Sigmoid colon (tissue), 7 donors: ENCODE data around the gene FAM174C. TPM values are rescaled to one million over a fixed set of nuclear protein-coding genes. Genes with fewer than 3 reads are reported as not detected.

Source experiments
- DNase-seq: peaks from one replicate; pipeline ENCODE4 v3.0.0-alpha.2; 2019
- H3K27ac ChIP-seq, 4 donors: fragments of 200-600 bp; sonication (generic); one replicate each; pipeline ENCODE4 v1.5.1; 2016 to 2019; ENCODE audit warnings: mild to moderate bottlenecking in 1 of 4
- H3K27me3 ChIP-seq, 3 donors: fragments of 200-600 bp; sonication (generic); one replicate each; pipeline ENCODE4 v1.5.1; 2019; ENCODE audit warnings: mild to moderate bottlenecking in 1 of 3
- H3K36me3 ChIP-seq, 4 donors: fragments of 200-600 bp; sonication (generic); one replicate each; pipeline ENCODE4 v1.5.1; 2016 to 2019
- H3K4me1 ChIP-seq, 4 donors: fragments of 200-600 bp; sonication (generic); one replicate each; pipeline ENCODE4 v1.5.1; 2017 to 2019
- H3K4me3 ChIP-seq, 4 donors: fragments of 200-600 bp; sonication (generic); one replicate each; pipeline ENCODE4 v1.5.1; 2017 to 2019; ENCODE audit warnings: mild to moderate bottlenecking in 2 of 4, moderate library complexity in 1 of 4
- H3K9me3 ChIP-seq, 4 donors: fragments of 200-600 bp in 3 of 4; sonication (generic) in 3 of 4; one replicate each; pipeline versions ENCODE4 v1.5.1 to v1.6.1; 2013 to 2019
- EP300 ChIP-seq, 4 donors: sonication (generic); formaldehyde crosslinking; IDR thresholded peaks; one replicate each; pipeline ENCODE4 v1.6.1; 2017; ENCODE audit warnings: antibody characterized with exemption in 4 of 4
- POLR2A ChIP-seq, 2 donors: fragments of 450-650 bp; IDR thresholded peaks; one replicate each; pipeline ENCODE4 v1.6.1; 2016; ENCODE audit warnings: antibody characterized with exemption in 2 of 2, mild to moderate bottlenecking in 2 of 2, moderate library complexity in 2 of 2
- POLR2AphosphoS5 ChIP-seq, 4 donors: sonication (generic); formaldehyde crosslinking; IDR thresholded peaks; one replicate each; pipeline ENCODE4 v1.6.1; 2017; ENCODE audit warnings: antibody characterized with exemption in 4 of 4
- WGBS, 2 donors: extraction: QIAGEN DNeasy Blood & Tissue Kit; methylation state at CpG; one replicate each; pipeline ENCODE4 v1.1.7; 2013; 5-methylcytosine and 5-hydroxymethylcytosine counted together
- intact Hi-C: fragments of 100-400 bp; cut with DNase I; formaldehyde crosslinking; loops from one replicate; pipeline ENCODE4 v1.15.1; 2023
- polyA plus RNA-seq, 3 donors: library from polyadenylated mRNA; stranded (reverse); fragments of 200-250 nt; gene quantifications; one replicate each; pipeline ENCODE4 v1.2.3, GENCODE V29; 2013
- total RNA-seq, 4 donors: library from RNA; depleted of rRNA; stranded (reverse); fragments of >200 nt; gene quantifications; one replicate each; pipeline ENCODE4 v1.1.0, GENCODE V29; 2016
- TF ChIP-seq, protein P1 (sequence below), 4 experiments: fragments of 450-650 bp in 3 of 4; fragments of 200-600 bp in 1 of 4; IDR thresholded peaks; one replicate each; pipeline ENCODE4 v1.5.1; 2016 to 2019; ENCODE audit warnings: antibody characterized with exemption in 4 of 4, mild to moderate bottlenecking in 3 of 4, moderate library complexity in 2 of 4
- donor health status: healthy with polysubstance abuse.
- donor health status: Bipolar disorder and iron deficiency.
- donor health status: healthy.

The FAM174C gene
- total and polyA plus RNA-seq, 7 donors: 24.7 to 87.8 (median 37.0) TPM

GRCh38 chr19:1265615-1266128, 9.7 kb upstream of the FAM174C start:
- peak; percentile 92 for DNase-seq
- WGBS, 2 donors: 13 to 25% methylated on average over 28 of the region's 28 CpGs
- no peaks in the 10 kb centered on the region for H3K36me3 ChIP-seq
- intact Hi-C loops: loop anchor here (1.0 to 10.0 kb wide), 2 partner anchors 16 to 691 kb away; partner anchors contain the start of gene BSG
- H3K4me3 ChIP-seq: peak overlapping the region in 3 of 4 donors; percentile 48 to 63 (median 53)
- no peak for TF ChIP-seq POLR2A (IDR thresholded peaks at IDR 0.05)
- TF ChIP-seq POLR2AphosphoS5 (IDR thresholded peaks at IDR 0.05): peak in 2 of 4 donors; percentile 23 to 31
- TF ChIP-seq, protein P1, sequence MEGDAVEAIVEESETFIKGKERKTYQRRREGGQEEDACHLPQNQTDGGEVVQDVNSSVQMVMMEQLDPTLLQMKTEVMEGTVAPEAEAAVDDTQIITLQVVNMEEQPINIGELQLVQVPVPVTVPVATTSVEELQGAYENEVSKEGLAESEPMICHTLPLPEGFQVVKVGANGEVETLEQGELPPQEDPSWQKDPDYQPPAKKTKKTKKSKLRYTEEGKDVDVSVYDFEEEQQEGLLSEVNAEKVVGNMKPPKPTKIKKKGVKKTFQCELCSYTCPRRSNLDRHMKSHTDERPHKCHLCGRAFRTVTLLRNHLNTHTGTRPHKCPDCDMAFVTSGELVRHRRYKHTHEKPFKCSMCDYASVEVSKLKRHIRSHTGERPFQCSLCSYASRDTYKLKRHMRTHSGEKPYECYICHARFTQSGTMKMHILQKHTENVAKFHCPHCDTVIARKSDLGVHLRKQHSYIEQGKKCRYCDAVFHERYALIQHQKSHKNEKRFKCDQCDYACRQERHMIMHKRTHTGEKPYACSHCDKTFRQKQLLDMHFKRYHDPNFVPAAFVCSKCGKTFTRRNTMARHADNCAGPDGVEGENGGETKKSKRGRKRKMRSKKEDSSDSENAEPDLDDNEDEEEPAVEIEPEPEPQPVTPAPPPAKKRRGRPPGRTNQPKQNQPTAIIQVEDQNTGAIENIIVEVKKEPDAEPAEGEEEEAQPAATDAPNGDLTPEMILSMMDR (IDR thresholded peaks at IDR 0.05): no peak
- peak in 1 of 4 donors; percentile 7 for TF ChIP-seq EP300 (IDR thresholded peaks at IDR 0.05)
- H3K4me1 ChIP-seq: peaks cover 0 to 69% (median 66%) of the 10 kb centered on the region in 4 donors
- H3K27ac ChIP-seq: peak overlapping the region; percentile 88 to 96 (median 94)
- H3K27me3 ChIP-seq: no peaks in the 10 kb centered on the region
- H3K9me3 ChIP-seq: no peaks in the 10 kb centered on the region

DNA sequence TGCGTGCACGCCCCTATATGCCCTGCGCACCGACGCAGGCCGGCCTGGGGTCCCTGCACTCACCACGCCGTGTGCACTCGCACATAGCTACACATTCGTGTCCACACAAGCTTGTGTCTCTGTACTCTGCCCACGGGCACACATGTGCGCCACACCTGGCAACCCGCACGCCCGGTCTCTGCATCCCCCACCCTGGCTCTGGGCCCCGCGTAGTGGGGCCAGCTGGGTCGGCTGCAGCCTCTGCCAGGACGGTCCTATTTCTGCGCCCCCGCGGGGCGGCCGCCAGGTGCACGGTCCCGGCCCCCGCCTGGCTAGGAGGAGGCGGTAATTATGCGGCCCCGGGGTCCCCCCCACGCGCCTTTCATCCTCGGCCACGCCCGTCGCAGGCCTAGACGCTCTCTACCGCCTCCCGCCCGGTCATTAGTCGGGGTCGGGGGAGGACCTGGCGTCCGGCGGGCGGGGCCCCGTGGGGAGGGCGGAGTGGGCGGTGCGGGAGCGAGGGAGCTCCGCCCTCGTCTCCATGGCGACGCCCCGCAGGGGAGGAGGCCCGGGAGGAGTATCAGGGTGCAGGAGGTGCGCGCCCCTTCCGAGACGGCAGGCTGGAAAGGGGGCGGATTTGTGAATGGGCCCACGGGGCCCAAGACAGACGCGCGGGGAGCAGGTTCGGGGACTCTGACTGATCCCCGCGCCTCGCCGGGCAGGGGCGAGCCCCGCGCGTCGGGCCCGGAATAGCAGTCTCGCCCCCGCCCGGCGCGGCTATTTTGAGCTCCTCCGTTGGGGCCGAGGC, 9.0 kb upstream of the FAM174C start:
- Histone ChIP-seq H3K4me3 (peak overlapping the region; percentile 28 to 63 (median 50)), H3K36me3 (peaks cover 3 to 6% (median 6%) of the 10 kb centered on the region in 4 donors), H3K27me3 (no peaks in the 10 kb centered on the region), H3K4me1 (peaks cover 0 to 73% (median 69%) of the 10 kb centered on the region in 4 donors), H3K9me3 (no peaks in the 10 kb centered on the region), H3K27ac (peak overlapping the region; percentile 88 to 96 (median 94))
- DNase-seq: peak; percentile 94
- TF ChIP-seq EP300 (IDR thresholded peaks at IDR 0.05) (no peak), POLR2AphosphoS5 (IDR thresholded peaks at IDR 0.05) (peak in 2 of 4 donors; percentile 30 to 74), POLR2A (IDR thresholded peaks at IDR 0.05) (no peak)
- TF ChIP-seq, protein P1 (IDR thresholded peaks at IDR 0.05): no peak
- intact Hi-C loops: loop anchor here (1.0 to 10.0 kb wide), 2 partner anchors 17 to 692 kb away; partner anchors contain the start of gene BSG
- 1 to 2% methylated on average over 84 of the region's 84 CpGs for WGBS, 2 donors

DNA sequence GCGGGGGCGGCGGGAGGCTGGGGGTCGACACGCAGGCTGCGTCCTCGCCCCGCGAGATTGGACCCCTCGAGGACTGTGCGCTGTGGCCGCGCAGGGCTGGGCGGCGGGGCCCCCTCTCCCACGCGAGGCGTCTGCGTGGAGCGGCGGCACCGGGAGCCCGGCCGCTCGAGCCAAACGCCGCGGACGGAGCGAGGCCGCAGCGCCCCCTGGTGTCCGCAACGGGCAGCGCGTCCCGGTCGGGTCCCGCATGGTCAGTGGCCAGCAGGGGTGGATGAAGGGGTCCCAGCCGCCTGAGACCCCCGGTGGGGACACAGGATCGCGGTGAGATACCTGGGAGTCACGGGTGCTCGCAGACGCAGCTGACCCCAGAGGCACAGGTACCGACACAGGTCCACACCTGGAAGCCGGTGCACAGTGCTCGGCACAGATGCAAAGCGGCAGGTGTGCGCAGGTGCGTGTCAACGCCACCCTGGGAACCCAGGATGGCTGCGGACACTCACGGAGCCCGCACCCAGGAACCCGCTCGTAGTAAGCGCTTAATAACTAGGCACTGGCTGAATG, 8.3 kb upstream of the FAM174C start:
- peaks cover 10 to 13% (median 12%) of the 10 kb centered on the region in 4 donors for H3K36me3 ChIP-seq
- TF ChIP-seq, protein P1 (IDR thresholded peaks at IDR 0.05): peak; percentile 93 to 98 (median 95)
- TF ChIP-seq EP300 (IDR thresholded peaks at IDR 0.05) (no peak), POLR2A (IDR thresholded peaks at IDR 0.05) (no peak), POLR2AphosphoS5 (IDR thresholded peaks at IDR 0.05) (peak in 2 of 4 donors; percentile 28 to 38)
- 0 to 1% methylated on average over 59 of the region's 59 CpGs for WGBS, 2 donors
- peaks cover 0 to 73% (median 69%) of the 10 kb centered on the region in 4 donors for H3K4me1 ChIP-seq
- peak; percentile 88 for DNase-seq
- H3K27me3 ChIP-seq: no peaks in the 10 kb centered on the region
- H3K27ac ChIP-seq: peak overlapping the region; percentile 88 to 96 (median 94)
- intact Hi-C loops: loop anchor here (1.0 to 10.0 kb wide), 3 partner anchors 18 to 692 kb away; partner anchors contain the start of gene BSG
- H3K4me3 ChIP-seq: peak overlapping the region; percentile 28 to 63 (median 50)
- no peaks in the 10 kb centered on the region for H3K9me3 ChIP-seq

DNA sequence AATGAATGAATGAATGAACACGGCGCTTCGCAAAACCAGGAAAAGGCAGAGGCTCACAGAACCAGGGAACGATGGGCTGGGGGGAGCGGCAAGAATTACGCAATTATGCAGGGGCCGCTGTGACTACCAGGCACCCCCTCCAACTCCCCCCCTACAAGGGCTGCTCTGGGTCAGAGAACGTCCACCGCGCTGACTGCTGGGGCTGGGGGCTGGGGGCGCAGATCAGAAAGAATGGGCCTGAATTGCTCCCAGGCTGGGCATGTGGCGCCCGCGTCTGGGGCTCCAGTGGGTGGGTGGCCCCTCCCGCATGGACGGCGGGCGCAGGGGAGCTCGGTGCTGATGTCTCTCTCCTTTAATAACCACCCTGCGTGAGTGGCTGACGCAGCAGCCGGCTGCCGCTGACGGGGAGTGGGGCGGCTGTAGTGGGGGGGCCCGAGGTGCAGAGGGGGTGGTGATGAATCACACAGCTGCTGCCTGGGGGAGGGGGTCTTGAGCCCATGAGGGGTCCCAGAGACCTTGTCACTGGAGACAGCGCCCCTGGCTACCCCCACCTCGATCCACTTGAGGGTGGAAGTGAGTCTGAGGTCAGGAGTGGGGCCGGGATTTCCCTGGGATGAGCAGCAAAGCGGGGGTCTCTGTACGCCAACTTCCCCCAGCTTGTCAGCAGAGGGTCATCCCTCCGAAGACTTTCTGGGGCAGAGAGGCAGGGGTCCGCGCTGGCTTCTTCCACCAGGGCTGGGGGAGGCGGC, 7.7 kb upstream of the FAM174C start:
- Histone ChIP-seq H3K27ac (peak overlapping the region; percentile 94 to 100 (median 97)), H3K36me3 (peaks cover 15 to 19% (median 17%) of the 10 kb centered on the region in 4 donors), H3K27me3 (no peaks in the 10 kb centered on the region), H3K4me1 (peaks cover 0 to 73% (median 69%) of the 10 kb centered on the region in 4 donors), H3K4me3 (peak overlapping the region in 1 of 4 donors; percentile 53), H3K9me3 (no peaks in the 10 kb centered on the region)
- WGBS, 2 donors: 24 to 28% methylated on average over 35 of the region's 35 CpGs
- intact Hi-C loops: loop anchor here (1.0 to 10.0 kb wide), 2 partner anchors 23 to 693 kb away; partner anchors contain the start of gene BSG
- TF ChIP-seq POLR2A (IDR thresholded peaks at IDR 0.05) (no peak), EP300 (IDR thresholded peaks at IDR 0.05) (peak in 1 of 4 donors; percentile 14), POLR2AphosphoS5 (IDR thresholded peaks at IDR 0.05) (peak in 1 of 4 donors; percentile 32)
- peak; percentile 80 for DNase-seq
